Measurements from ENCODE around the gene HLX.

HLX gene

GRCh38 chr1:220887520-220888416, 8.5 kb downstream of the HLX start:
- no peaks in the 10 kb centered on the region for H4K20me1 ChIP-seq (ENCODE audit: insufficient read depth, low read length)

GRCh38 chr1:220888417-220888986, 9.3 kb downstream of the HLX start:
- Histone ChIP-seq H4K20me1 (ENCODE audit: insufficient read depth, low read length) (no peaks in the 10 kb centered on the region), H3K9me3 (replicated peaks; ENCODE audit: insufficient read depth, low read length) (no peaks in the 10 kb centered on the region), H3K36me3 (replicated peaks; ENCODE audit: insufficient read depth, low read length) (no peaks in the 10 kb centered on the region), H3K27ac (ENCODE audit: low read length) (no peak overlapping the region), H3K27me3 (replicated peaks; ENCODE audit: insufficient read depth, low read length) (no peaks in the 10 kb centered on the region), H3F3A (ENCODE audit: insufficient read depth, low read length) (no peaks in the 10 kb centered on the region), H3K4me2 (ENCODE audit: low read depth, low read length) (no peak overlapping the region), H3K4me3 (ENCODE audit: low read length) (no peak overlapping the region), H3K79me2 (ENCODE audit: low read length) (no peaks in the 10 kb centered on the region), H2AFZ (ENCODE audit: low read length) (no peak overlapping the region), H3K9me2 (replicated peaks; ENCODE audit: insufficient read depth, low read length) (no peaks in the 10 kb centered on the region), H3K9ac (ENCODE audit: low read length) (no peak overlapping the region), H3K4me1 (ENCODE audit: low read length) (no peaks in the 10 kb centered on the region)
- no peak for DNase-seq
- TF ChIP-seq EZH2phosphoT487 (IDR thresholded peaks at IDR 0.05; ENCODE audit: low read length) = no peak
- TF ChIP-seq, protein P1, sequence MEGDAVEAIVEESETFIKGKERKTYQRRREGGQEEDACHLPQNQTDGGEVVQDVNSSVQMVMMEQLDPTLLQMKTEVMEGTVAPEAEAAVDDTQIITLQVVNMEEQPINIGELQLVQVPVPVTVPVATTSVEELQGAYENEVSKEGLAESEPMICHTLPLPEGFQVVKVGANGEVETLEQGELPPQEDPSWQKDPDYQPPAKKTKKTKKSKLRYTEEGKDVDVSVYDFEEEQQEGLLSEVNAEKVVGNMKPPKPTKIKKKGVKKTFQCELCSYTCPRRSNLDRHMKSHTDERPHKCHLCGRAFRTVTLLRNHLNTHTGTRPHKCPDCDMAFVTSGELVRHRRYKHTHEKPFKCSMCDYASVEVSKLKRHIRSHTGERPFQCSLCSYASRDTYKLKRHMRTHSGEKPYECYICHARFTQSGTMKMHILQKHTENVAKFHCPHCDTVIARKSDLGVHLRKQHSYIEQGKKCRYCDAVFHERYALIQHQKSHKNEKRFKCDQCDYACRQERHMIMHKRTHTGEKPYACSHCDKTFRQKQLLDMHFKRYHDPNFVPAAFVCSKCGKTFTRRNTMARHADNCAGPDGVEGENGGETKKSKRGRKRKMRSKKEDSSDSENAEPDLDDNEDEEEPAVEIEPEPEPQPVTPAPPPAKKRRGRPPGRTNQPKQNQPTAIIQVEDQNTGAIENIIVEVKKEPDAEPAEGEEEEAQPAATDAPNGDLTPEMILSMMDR (IDR thresholded peaks at IDR 0.05; ENCODE audit: low read length) = no peak
- no peak for TF ChIP-seq EZH2 (optimal IDR thresholded peaks at IDR 0.05; ENCODE audit: low read depth, low read length)

More at GRCh38 chr1:220887520-220888416, 8.5 kb downstream of the HLX start:
- Histone ChIP-seq H3F3A (ENCODE audit: insufficient read depth, low read length) (no peaks in the 10 kb centered on the region), H3K4me1 (ENCODE audit: low read length) (no peaks in the 10 kb centered on the region), H3K9me3 (replicated peaks; ENCODE audit: insufficient read depth, low read length) (no peaks in the 10 kb centered on the region), H2AFZ (ENCODE audit: low read length) (no peak overlapping the region), H3K9ac (ENCODE audit: low read length) (no peak overlapping the region), H3K27me3 (replicated peaks; ENCODE audit: insufficient read depth, low read length) (no peaks in the 10 kb centered on the region), H3K79me2 (ENCODE audit: low read length) (no peaks in the 10 kb centered on the region), H3K9me2 (replicated peaks; ENCODE audit: insufficient read depth, low read length) (no peaks in the 10 kb centered on the region), H3K4me2 (ENCODE audit: low read depth, low read length) (no peak overlapping the region), H3K27ac (ENCODE audit: low read length) (no peak overlapping the region), H3K4me3 (ENCODE audit: low read length) (no peak overlapping the region), H3K36me3 (replicated peaks; ENCODE audit: insufficient read depth, low read length) (no peaks in the 10 kb centered on the region)
- no peak for DNase-seq
- TF ChIP-seq EZH2 (optimal IDR thresholded peaks at IDR 0.05; ENCODE audit: low read depth, low read length) (no peak), EZH2phosphoT487 (IDR thresholded peaks at IDR 0.05; ENCODE audit: low read length) (no peak)
- TF ChIP-seq, protein P1 (IDR thresholded peaks at IDR 0.05; ENCODE audit: low read length) = no peak

DNA sequence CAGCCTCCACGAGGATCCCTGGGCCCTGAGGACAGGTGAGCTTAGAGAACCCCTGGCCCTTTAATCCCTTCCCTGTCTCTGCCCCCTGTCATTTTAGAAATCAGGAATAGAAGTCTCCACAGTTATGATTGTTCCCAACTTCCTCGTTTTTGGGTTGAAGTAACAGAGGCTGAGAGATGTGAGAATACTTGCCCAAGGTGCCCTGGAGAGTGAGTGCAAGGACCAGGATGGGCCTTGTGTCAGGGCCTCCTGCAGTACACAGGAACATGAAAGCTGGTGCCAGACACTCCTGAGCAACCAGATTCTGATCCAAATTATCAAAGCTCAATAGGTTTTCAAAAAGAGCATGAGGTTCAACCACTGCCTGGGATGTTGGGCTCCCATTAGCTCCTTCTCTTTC, 10.1 kb downstream of the HLX start:
- H3K9ac ChIP-seq (ENCODE audit: low read length) = no peak overlapping the region
- H3K27ac ChIP-seq (ENCODE audit: low read length) = no peak overlapping the region
- H3K9me2 ChIP-seq (replicated peaks; ENCODE audit: insufficient read depth, low read length) = no peaks in the 10 kb centered on the region
- H3K4me3 ChIP-seq (ENCODE audit: low read length) = no peak overlapping the region
- no peaks in the 10 kb centered on the region for H3K4me1 ChIP-seq (ENCODE audit: low read length)
- H4K20me1 ChIP-seq (ENCODE audit: insufficient read depth, low read length) = no peaks in the 10 kb centered on the region
- DNase-seq = no peak
- no peaks in the 10 kb centered on the region for H3K36me3 ChIP-seq (replicated peaks; ENCODE audit: insufficient read depth, low read length)
- H2AFZ ChIP-seq (ENCODE audit: low read length) = no peak overlapping the region
- TF ChIP-seq EZH2 (optimal IDR thresholded peaks at IDR 0.05; ENCODE audit: low read depth, low read length) (no peak), EZH2phosphoT487 (IDR thresholded peaks at IDR 0.05; ENCODE audit: low read length) (no peak)
- TF ChIP-seq, protein P1 (IDR thresholded peaks at IDR 0.05; ENCODE audit: low read length) = no peak
- no peaks in the 10 kb centered on the region for H3K9me3 ChIP-seq (replicated peaks; ENCODE audit: insufficient read depth, low read length)
- H3F3A ChIP-seq (ENCODE audit: insufficient read depth, low read length) = no peaks in the 10 kb centered on the region
- H3K27me3 ChIP-seq (replicated peaks; ENCODE audit: insufficient read depth, low read length) = no peaks in the 10 kb centered on the region
- H3K79me2 ChIP-seq (ENCODE audit: low read length) = no peaks in the 10 kb centered on the region
- H3K4me2 ChIP-seq (ENCODE audit: low read depth, low read length) = no peak overlapping the region

Measured in MM.1S (cell line).